ENCODE results near the gene CERS6. TPM values are rescaled to one million over a fixed set of nuclear protein-coding genes. Genes with fewer than 3 reads are reported as not detected.
"Not testable (repeated sequence)": the region's sequence is repeated elsewhere in the genome, so short reads cannot be mapped to it uniquely, and the experiment has no call there.

Gene CERS6
- total RNA-seq = 27.0 and 27.1 TPM in 2 replicates

GRCh38 chr2:168455645-168456520, at the start of gene CERS6:
Gene CERS6, plus strand, starts transcription at chr2:168456272. Its CDS starts 177 bp downstream, at chr2:168456449.
- Mint-ChIP-seq H3K27me3 (ENCODE audit: insufficient read depth) (peaks cover 3% of the 10 kb centered on the region), H3K4me3 (peak within 1 kb of the TSS; percentile 93), H3K4me1 (ENCODE audit: low read depth) (peaks cover 37% of the 10 kb centered on the region), H3K9me3 (no peaks in the 10 kb centered on the region), H3K36me3 (ENCODE audit: low read depth) (peaks cover 9% of the 10 kb centered on the region), H3K27ac (peak within 1 kb of the TSS; percentile 80)
- intact Hi-C loops (cut with micrococcal nuclease) = loop anchor here (1.0 to 5.0 kb wide), 7 partner anchors 24 to 245 kb away; partner anchors contain the start of gene STK39
- DNase-seq (ENCODE audit: low spot score) = peak; percentile 85

- H3K27ac Mint-ChIP-seq; DNase-seq (ENCODE audit: low spot score); H3K4me1 Mint-ChIP-seq (ENCODE audit: low read depth); H3K27me3 Mint-ChIP-seq (ENCODE audit: insufficient read depth); H3K4me3 Mint-ChIP-seq; H3K36me3 Mint-ChIP-seq (ENCODE audit: low read depth); intact Hi-C loops (cut with micrococcal nuclease): not testable (repeated sequence)
- peaks cover 39% of the 10 kb centered on the region for H3K9me3 Mint-ChIP-seq
Observed at GRCh38 chr2:168412301-168412700, 43.8 kb upstream of the CERS6 start.

- DNase-seq (ENCODE audit: low spot score); H3K4me3 Mint-ChIP-seq; intact Hi-C loops (cut with micrococcal nuclease); H3K4me1 Mint-ChIP-seq (ENCODE audit: low read depth); H3K36me3 Mint-ChIP-seq (ENCODE audit: low read depth); H3K27me3 Mint-ChIP-seq (ENCODE audit: insufficient read depth); H3K27ac Mint-ChIP-seq: not testable (repeated sequence)
- H3K9me3 Mint-ChIP-seq = peaks cover 31% of the 10 kb centered on the region
Observed at GRCh38 chr2:168413101-168413500, 43.0 kb upstream of the CERS6 start.

- H3K4me3 Mint-ChIP-seq = no peak overlapping the region
- H3K27ac Mint-ChIP-seq = no peak overlapping the region
- H3K36me3 Mint-ChIP-seq (ENCODE audit: low read depth) = peaks cover 2% of the 10 kb centered on the region
- H3K9me3 Mint-ChIP-seq = peaks cover 31% of the 10 kb centered on the region
- H3K4me1 Mint-ChIP-seq (ENCODE audit: low read depth) = peaks cover 5% of the 10 kb centered on the region
- intact Hi-C loops (cut with micrococcal nuclease) = no loop called here
- no peak for DNase-seq (ENCODE audit: low spot score)
- H3K27me3 Mint-ChIP-seq (ENCODE audit: insufficient read depth) = no peaks in the 10 kb centered on the region
Observed at GRCh38 chr2:168416555-168416954, 39.5 kb upstream of the CERS6 start.

GRCh38 chr2:168422584-168422983, 33.5 kb upstream of the CERS6 start:
- DNase-seq (ENCODE audit: low spot score) = no peak
- H3K9me3 Mint-ChIP-seq = peaks cover 14% of the 10 kb centered on the region

GRCh38 chr2:168424112-168424951, 31.7 kb upstream of the CERS6 start:
- Mint-ChIP-seq H3K9me3 (peaks cover 18% of the 10 kb centered on the region), H3K4me1 (ENCODE audit: low read depth) (peaks cover 28% of the 10 kb centered on the region), H3K36me3 (ENCODE audit: low read depth) (peaks cover 10% of the 10 kb centered on the region), H3K27me3 (ENCODE audit: insufficient read depth) (peaks cover 2% of the 10 kb centered on the region), H3K27ac (no peak overlapping the region), H3K4me3 (no peak overlapping the region)
- no peak for DNase-seq (ENCODE audit: low spot score)
- intact Hi-C loops (cut with micrococcal nuclease) = loop anchor here (5.0 kb wide), 1 partner anchor 33 kb away; the partner anchor contains the start of gene CERS6

More at GRCh38 chr2:168422584-168422983, 33.5 kb upstream of the CERS6 start:
- no peak overlapping the region for H3K4me3 Mint-ChIP-seq
- H3K27ac Mint-ChIP-seq = no peak overlapping the region
- intact Hi-C loops (cut with micrococcal nuclease) = loop anchor here (1.0 to 5.0 kb wide), 2 partner anchors 10 to 35 kb away; partner anchors contain the start of gene CERS6
- peaks cover 6% of the 10 kb centered on the region for H3K36me3 Mint-ChIP-seq (ENCODE audit: low read depth)
- H3K4me1 Mint-ChIP-seq (ENCODE audit: low read depth) = peaks cover 22% of the 10 kb centered on the region
- H3K27me3 Mint-ChIP-seq (ENCODE audit: insufficient read depth) = no peaks in the 10 kb centered on the region

GRCh38 chr2:168424971-168425370, 31.1 kb upstream of the CERS6 start:
- intact Hi-C loops (cut with micrococcal nuclease) = loop anchor here (5.0 kb wide), 1 partner anchor 32 kb away; the partner anchor contains the start of gene CERS6
- Mint-ChIP-seq H3K4me1 (ENCODE audit: low read depth) (peaks cover 28% of the 10 kb centered on the region), H3K27me3 (ENCODE audit: insufficient read depth) (peaks cover 4% of the 10 kb centered on the region), H3K27ac (no peak overlapping the region), H3K4me3 (no peak overlapping the region), H3K9me3 (peaks cover 18% of the 10 kb centered on the region), H3K36me3 (ENCODE audit: low read depth) (peaks cover 9% of the 10 kb centered on the region)
- DNase-seq (ENCODE audit: low spot score) = no peak

GRCh38 chr2:168426861-168427260, 29.2 kb upstream of the CERS6 start:
- Mint-ChIP-seq H3K27me3 (ENCODE audit: insufficient read depth) (peaks cover 4% of the 10 kb centered on the region), H3K36me3 (ENCODE audit: low read depth) (peaks cover 8% of the 10 kb centered on the region), H3K4me1 (ENCODE audit: low read depth) (peaks cover 37% of the 10 kb centered on the region), H3K9me3 (peaks cover 12% of the 10 kb centered on the region), H3K27ac (no peak overlapping the region), H3K4me3 (no peak overlapping the region)
- intact Hi-C loops (cut with micrococcal nuclease) = no loop called here
- DNase-seq (ENCODE audit: low spot score) = no peak

GRCh38 chr2:168427451-168427850, 28.6 kb upstream of the CERS6 start:
- H3K4me3 Mint-ChIP-seq = no peak overlapping the region
- H3K4me1 Mint-ChIP-seq (ENCODE audit: low read depth) = peaks cover 39% of the 10 kb centered on the region
- H3K36me3 Mint-ChIP-seq (ENCODE audit: low read depth) = peaks cover 8% of the 10 kb centered on the region
- intact Hi-C loops (cut with micrococcal nuclease) = no loop called here
- peaks cover 4% of the 10 kb centered on the region for H3K27me3 Mint-ChIP-seq (ENCODE audit: insufficient read depth)
- DNase-seq (ENCODE audit: low spot score) = no peak
- H3K27ac Mint-ChIP-seq = no peak overlapping the region
- peaks cover 12% of the 10 kb centered on the region for H3K9me3 Mint-ChIP-seq

GRCh38 chr2:168428431-168428830, 27.6 kb upstream of the CERS6 start:
- Mint-ChIP-seq H3K4me1 (ENCODE audit: low read depth) (peaks cover 49% of the 10 kb centered on the region), H3K27ac (no peak overlapping the region), H3K9me3 (peaks cover 12% of the 10 kb centered on the region), H3K36me3 (ENCODE audit: low read depth) (peaks cover 8% of the 10 kb centered on the region), H3K4me3 (no peak overlapping the region), H3K27me3 (ENCODE audit: insufficient read depth) (peaks cover 4% of the 10 kb centered on the region)
- intact Hi-C loops (cut with micrococcal nuclease) = no loop called here
- no peak for DNase-seq (ENCODE audit: low spot score)

- intact Hi-C loops (cut with micrococcal nuclease) = loop anchor here (5.0 kb wide), 2 partner anchors 107 to 262 kb away; no protein-coding TSS in a partner anchor
- Mint-ChIP-seq H3K27ac (no peak overlapping the region), H3K27me3 (ENCODE audit: insufficient read depth) (peaks cover 4% of the 10 kb centered on the region), H3K4me1 (ENCODE audit: low read depth) (peaks cover 63% of the 10 kb centered on the region), H3K9me3 (peaks cover 4% of the 10 kb centered on the region), H3K36me3 (ENCODE audit: low read depth) (peaks cover 4% of the 10 kb centered on the region), H3K4me3 (no peak overlapping the region)
- no peak for DNase-seq (ENCODE audit: low spot score)
Observed at GRCh38 chr2:168429988-168430387, 26.1 kb upstream of the CERS6 start.

- Mint-ChIP-seq H3K9me3 (peaks cover 4% of the 10 kb centered on the region), H3K36me3 (ENCODE audit: low read depth) (peaks cover 4% of the 10 kb centered on the region), H3K27me3 (ENCODE audit: insufficient read depth) (peaks cover 4% of the 10 kb centered on the region), H3K27ac (no peak overlapping the region), H3K4me3 (no peak overlapping the region), H3K4me1 (ENCODE audit: low read depth) (peaks cover 66% of the 10 kb centered on the region)
- intact Hi-C loops (cut with micrococcal nuclease) = loop anchor here (5.0 kb wide), 2 partner anchors 107 to 262 kb away; no protein-coding TSS in a partner anchor
- DNase-seq (ENCODE audit: low spot score) = no peak
Observed at GRCh38 chr2:168430431-168430830, 25.6 kb upstream of the CERS6 start.

All from activated T-helper 1 cell treated with anti-CD3 and anti-CD28 coated beads, Interleukin-12 subunit alpha, Interleukin-12 subunit beta, Interleukin-2, Interleukin-4 antibody, amounts not matched to agents 30 ng/mL and 10 ng/mL and 1 ng/mL, durations not matched to agents 14 hours and 24 hours and 36 hours (primary cell).